OCI-LY1 (cell line): Measurements from ENCODE around the gene SFI1.

ENCODE experiments used
- EZH2 ChIP-seq: fragments of 200-600 bp; sonication (generic), shearing (Covaris generic); IDR thresholded peaks from 2 replicates; pipeline ENCODE4 v1.8.0; 2017; ENCODE audit warnings: borderline replicate concordance, mixed run types, mild to moderate bottlenecking, antibody characterized with exemption, low read length, moderate library complexity, mixed read lengths
- TF ChIP-seq, protein P1 (sequence below): fragments of 200-600 bp; sonication (generic), shearing (Covaris generic); IDR thresholded peaks from 2 replicates; pipeline ENCODE4 v1.5.1; 2017; ENCODE audit warnings: mild to moderate bottlenecking, antibody characterized with exemption, low read length, moderate library complexity, mixed read lengths

DNA sequence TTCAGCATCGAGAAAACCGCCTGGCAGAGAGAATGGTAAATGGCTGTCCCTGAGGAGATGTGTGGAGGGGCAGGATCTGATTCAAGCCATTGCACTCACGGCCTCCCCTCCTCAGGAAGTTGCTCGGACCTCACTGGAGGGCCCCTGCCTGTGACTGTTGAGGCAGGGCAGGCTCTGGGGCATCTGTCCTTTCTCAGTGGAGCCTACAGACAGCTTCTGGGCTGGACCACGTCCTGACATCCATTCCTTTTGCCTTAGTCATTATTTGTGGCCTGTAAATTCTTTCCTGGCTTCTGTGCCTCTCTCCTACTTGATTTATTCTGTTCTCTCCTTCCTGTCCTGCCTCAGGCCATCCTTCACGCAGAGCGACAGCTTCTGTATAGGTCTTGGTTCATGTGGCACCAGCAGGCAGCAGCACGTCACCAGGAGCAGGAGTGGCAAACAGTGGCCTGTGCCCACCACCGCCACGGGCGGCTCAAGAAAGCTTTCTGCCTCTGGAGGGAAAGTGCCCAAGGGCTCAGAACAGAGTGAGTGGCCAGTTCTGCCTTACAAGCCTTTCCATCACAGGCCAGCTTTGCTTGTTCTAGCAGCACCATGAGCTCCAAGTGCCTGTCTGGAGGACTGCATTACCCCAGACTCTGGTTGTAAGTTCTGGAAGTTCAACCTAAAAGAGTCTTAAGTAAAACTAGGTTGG is 106.1 kb downstream of the SFI1 start:
- TF ChIP-seq, protein P1, sequence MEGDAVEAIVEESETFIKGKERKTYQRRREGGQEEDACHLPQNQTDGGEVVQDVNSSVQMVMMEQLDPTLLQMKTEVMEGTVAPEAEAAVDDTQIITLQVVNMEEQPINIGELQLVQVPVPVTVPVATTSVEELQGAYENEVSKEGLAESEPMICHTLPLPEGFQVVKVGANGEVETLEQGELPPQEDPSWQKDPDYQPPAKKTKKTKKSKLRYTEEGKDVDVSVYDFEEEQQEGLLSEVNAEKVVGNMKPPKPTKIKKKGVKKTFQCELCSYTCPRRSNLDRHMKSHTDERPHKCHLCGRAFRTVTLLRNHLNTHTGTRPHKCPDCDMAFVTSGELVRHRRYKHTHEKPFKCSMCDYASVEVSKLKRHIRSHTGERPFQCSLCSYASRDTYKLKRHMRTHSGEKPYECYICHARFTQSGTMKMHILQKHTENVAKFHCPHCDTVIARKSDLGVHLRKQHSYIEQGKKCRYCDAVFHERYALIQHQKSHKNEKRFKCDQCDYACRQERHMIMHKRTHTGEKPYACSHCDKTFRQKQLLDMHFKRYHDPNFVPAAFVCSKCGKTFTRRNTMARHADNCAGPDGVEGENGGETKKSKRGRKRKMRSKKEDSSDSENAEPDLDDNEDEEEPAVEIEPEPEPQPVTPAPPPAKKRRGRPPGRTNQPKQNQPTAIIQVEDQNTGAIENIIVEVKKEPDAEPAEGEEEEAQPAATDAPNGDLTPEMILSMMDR: no peak
- TF ChIP-seq EZH2: no peak
